ENCODE data around the gene FKBP7. TPM values are rescaled to one million over a fixed set of nuclear protein-coding genes. Genes with fewer than 3 reads are reported as not detected.
"Not testable (repeated sequence)": the region's sequence is repeated elsewhere in the genome, so short reads cannot be mapped to it uniquely, and the experiment has no call there.

Gene FKBP7
- total and polyA plus RNA-seq, 2 of the 8 experiments (the other 6 are each of a cell fraction or from before 2014, with no cell fraction given), result 3.6 to 7.0 TPM

GRCh38 chr2:178423746-178424145 lies 54.7 kb downstream of the FKBP7 start:
- H3K56ac ChIP-seq (replicated peaks; ENCODE audit: insufficient read length, low read depth, low read length); H3K79me1 ChIP-seq (ENCODE audit: low read depth, low read length); H3K23ac ChIP-seq (ENCODE audit: insufficient read length); H3K9ac ChIP-seq (replicated peaks in 1 of 4; ENCODE audit: extremely low read depth in 1 of 4, low read depth in 3 of 4, low read length in 3 of 4); H2BK15ac ChIP-seq (ENCODE audit: low read length); H3K4ac ChIP-seq (replicated peaks; ENCODE audit: insufficient read length, low read depth, low read length); H3K14ac ChIP-seq (ENCODE audit: insufficient read length); H2BK20ac ChIP-seq (ENCODE audit: low read length); H2AK5ac ChIP-seq (ENCODE audit: low read depth, low read length); H2AFZ ChIP-seq (ENCODE audit: low read length); H3K4me1 ChIP-seq (replicated peaks in 1 of 4; ENCODE audit: control insufficient read depth in 3 of 4, insufficient read depth in 4 of 4, low read length in 3 of 4); H4K5ac ChIP-seq (ENCODE audit: insufficient read length, low read depth, low read length); H2BK12ac ChIP-seq (ENCODE audit: low read depth, low read length); FAIRE-seq; H3K4me2 ChIP-seq (ENCODE audit: insufficient read depth in 1 of 2, low read depth in 2 of 2, low read length in 2 of 2); H4K91ac ChIP-seq (replicated peaks; ENCODE audit: insufficient read length, low read length); H3K79me2 ChIP-seq (ENCODE audit: control insufficient read depth in 1 of 2, insufficient read depth in 2 of 2, low read length in 2 of 2); H2BK120ac ChIP-seq (replicated peaks; ENCODE audit: low read depth, low read length); H3K4me3 ChIP-seq (ENCODE audit: extremely low read depth in 1 of 4, insufficient read depth in 2 of 4, low read depth in 3 of 4, low read length in 4 of 4); H3K18ac ChIP-seq (ENCODE audit: extremely low read depth, low read length); H4K20me1 ChIP-seq (replicated peaks in 1 of 2; ENCODE audit: control insufficient read depth in 1 of 2, insufficient read depth in 2 of 2, low read length in 2 of 2); H3K9me3 ChIP-seq (ENCODE audit: insufficient read depth in 2 of 2, low read depth in 1 of 2, low read length in 1 of 2); DNase-seq (ENCODE audit: low read depth in 1 of 2, low spot score in 2 of 2); H3K27ac ChIP-seq (ENCODE audit: low read depth, low read length); H4K8ac ChIP-seq (ENCODE audit: extremely low read depth, insufficient read depth, low read length); H3K36me3 ChIP-seq (ENCODE audit: control insufficient read depth in 2 of 4, insufficient read depth in 4 of 4, low read length in 3 of 4); H2BK5ac ChIP-seq (ENCODE audit: low read depth, low read length); H3K27me3 ChIP-seq (replicated peaks in 1 of 4; ENCODE audit: control insufficient read depth in 3 of 4, extremely low read depth in 1 of 4, insufficient read depth in 3 of 4, low read length in 3 of 4); H3K23me2 ChIP-seq (ENCODE audit: low read depth, low read length): not testable (repeated sequence)
- 93% methylated on average over 5 of the region's 5 CpGs; no CpG with 5 or more reads in 1 of the 2 experiments for WGBS, 2 experiments (ENCODE audit: extremely low coverage in 1 of 2, insufficient coverage in 1 of 2, insufficient read length in 1 of 2, insufficient replicate concordance in 2 of 2, low coverage in 1 of 2, low lambda C conversion rate in 2 of 2, missing lambda C conversion rate in 1 of 2)
- ChIA-PET POLR2A (ENCODE audit: partially characterized antibody) (interaction anchor here (0.9 to 3.0 kb wide), 3 partner anchors 9 to 28 kb away, joined by 3 to 10 read pairs (median 3); partner anchors contain the start of genes PJVK and PRKRA), CTCF (ENCODE audit: partially characterized antibody) (interaction anchor here (1.0 to 2.2 kb wide), 3 partner anchors 10 to 292 kb away, joined by 4 to 15 read pairs (median 5); no protein-coding TSS in a partner anchor)

Measured in H1 (cell line).